ENCODE data around the gene TLN1.

The TLN1 gene

GRCh38 chr9:35681341-35682002 lies 50.5 kb downstream of the TLN1 start:
- DNase-seq = no peak

- no peak for DNase-seq
Observed at GRCh38 chr9:35680331-35681105, 51.5 kb downstream of the TLN1 start.

GRCh38 chr9:35679766-35680330 lies 52.1 kb downstream of the TLN1 start:
- DNase-seq = no peak

DNA sequence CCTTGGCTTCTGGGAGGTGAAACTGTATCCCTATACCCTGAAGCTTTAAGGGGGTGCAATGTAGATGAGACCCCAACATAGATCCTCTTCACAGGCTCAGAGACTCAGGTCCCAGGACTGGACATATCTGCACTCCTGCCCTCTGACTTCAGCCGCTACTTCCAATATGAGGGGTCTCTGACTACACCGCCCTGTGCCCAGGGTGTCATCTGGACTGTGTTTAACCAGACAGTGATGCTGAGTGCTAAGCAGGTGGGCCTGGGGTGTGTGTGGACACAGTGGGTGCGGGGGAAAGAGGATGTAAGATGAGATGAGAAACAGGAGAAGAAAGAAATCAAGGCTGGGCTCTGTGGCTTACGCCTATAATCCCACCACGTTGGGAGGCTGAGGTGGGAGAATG lies 52.9 kb downstream of the TLN1 start:
- DNase-seq = no peak

DNA sequence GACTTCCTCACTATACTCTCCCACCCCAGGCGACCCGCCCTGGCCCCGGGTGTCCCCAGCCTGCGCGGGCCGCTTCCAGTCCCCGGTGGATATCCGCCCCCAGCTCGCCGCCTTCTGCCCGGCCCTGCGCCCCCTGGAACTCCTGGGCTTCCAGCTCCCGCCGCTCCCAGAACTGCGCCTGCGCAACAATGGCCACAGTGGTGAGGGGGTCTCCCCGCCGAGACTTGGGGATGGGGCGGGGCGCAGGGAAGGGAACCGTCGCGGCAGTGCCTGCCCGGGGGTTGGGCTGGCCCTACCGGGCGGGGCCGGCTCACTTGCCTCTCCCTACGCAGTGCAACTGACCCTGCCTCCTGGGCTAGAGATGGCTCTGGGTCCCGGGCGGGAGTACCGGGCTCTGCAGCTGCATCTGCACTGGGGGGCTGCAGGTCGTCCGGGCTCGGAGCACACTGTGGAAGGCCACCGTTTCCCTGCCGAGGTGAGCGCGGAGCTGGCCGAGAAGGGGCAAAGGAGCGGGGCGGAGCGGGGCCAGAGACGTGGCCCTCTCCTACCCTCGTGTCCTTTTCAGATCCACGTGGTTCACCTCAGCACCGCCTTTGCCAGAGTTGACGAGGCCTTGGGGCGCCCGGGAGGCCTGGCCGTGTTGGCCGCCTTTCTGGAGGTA lies 56.1 kb downstream of the TLN1 start:
- peak; percentile 93 for DNase-seq

DNA sequence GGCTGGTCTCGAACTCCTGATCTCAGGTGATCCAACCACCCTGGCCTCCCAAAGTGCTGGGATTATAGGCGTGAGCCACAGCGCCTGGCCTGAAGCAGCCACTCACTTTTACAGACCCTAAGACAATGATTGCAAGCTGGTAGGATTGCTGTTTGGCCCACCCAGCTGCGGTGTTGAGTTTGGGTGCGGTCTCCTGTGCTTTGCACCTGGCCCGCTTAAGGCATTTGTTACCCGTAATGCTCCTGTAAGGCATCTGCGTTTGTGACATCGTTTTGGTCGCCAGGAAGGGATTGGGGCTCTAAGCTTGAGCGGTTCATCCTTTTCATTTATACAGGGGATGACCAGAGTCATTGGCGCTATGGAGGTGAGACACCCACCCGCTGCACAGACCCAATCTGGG lies 56.8 kb downstream of the TLN1 start:
- DNase-seq = peak; percentile 48

DNA sequence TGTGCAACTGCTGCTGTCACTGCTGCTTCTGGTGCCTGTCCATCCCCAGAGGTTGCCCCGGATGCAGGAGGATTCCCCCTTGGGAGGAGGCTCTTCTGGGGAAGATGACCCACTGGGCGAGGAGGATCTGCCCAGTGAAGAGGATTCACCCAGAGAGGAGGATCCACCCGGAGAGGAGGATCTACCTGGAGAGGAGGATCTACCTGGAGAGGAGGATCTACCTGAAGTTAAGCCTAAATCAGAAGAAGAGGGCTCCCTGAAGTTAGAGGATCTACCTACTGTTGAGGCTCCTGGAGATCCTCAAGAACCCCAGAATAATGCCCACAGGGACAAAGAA lies 58.0 kb downstream of the TLN1 start:
- no peak for DNase-seq

- no peak for DNase-seq
Observed at GRCh38 chr9:35673132-35674024, 58.6 kb downstream of the TLN1 start, which contains the start of gene CA9. Gene CA9, plus strand, starts transcription at chr9:35673928. Its CDS starts 32 bp downstream, at chr9:35673960.

DNA sequence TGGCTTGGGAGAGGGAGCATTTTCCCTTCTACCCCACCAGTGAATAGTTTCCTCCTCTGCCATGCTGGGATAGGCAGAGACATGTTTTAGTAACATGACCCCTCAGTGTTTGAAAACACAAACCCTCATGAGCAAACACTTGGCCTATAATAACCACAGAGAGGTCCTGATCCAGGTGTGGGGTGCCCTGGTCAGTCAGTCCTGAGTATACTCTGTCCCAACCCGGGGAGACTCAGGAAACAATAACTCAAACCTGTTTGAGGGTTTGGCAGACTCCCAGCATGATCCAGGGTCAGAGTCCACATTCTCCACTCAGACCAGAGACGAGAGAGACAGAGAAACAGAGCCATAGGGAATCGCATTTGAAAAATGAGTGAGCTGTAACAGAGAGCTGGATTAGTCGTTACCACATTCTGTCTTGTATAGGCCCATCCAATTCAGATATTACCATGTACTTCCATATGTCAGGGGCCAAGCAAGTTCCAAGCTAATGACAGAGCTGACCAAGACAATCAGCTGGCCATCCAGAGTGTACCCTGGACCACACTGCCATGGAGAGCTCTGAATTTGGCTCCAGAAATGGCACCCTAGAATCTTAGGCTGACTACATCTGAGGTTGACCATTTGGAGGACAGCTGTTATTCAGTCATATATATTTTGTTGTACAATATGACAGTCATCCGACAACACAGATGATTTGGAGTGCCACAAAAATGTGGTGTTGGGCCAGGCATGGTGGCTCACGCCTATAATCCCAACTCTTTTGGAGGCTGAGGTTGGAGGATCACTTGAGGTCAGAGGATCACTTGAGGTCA lies 62.5 kb downstream of the TLN1 start:
- no peak for DNase-seq

GRCh38 chr9:35667939-35668338 lies 64.1 kb downstream of the TLN1 start:
- DNase-seq = no peak

GRCh38 chr9:35666549-35666948 lies 65.4 kb downstream of the TLN1 start:
- no peak for DNase-seq

DNA sequence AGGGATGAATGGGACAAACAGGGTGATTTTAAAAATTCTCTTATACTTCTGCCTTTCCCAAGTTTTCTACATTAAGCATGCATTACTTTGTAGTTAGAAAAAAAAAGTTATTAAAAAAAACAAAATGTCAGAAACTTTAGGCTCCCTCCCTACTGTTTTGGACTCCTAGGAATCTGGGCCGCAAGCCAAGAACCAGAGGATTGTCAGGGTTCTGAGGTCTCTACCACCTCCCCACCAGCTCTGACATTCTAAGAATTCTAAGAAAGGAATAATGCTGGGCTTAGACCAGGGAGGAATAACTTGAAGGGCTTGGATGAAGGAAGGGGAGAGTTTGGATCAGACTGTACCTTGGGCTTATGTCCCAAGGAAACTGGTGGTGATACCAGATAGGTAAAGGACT lies 66.0 kb downstream of the TLN1 start:
- peak; percentile 38 for DNase-seq

- no peak for DNase-seq
Observed at GRCh38 chr9:35665471-35665818, 66.5 kb downstream of the TLN1 start.

DNA sequence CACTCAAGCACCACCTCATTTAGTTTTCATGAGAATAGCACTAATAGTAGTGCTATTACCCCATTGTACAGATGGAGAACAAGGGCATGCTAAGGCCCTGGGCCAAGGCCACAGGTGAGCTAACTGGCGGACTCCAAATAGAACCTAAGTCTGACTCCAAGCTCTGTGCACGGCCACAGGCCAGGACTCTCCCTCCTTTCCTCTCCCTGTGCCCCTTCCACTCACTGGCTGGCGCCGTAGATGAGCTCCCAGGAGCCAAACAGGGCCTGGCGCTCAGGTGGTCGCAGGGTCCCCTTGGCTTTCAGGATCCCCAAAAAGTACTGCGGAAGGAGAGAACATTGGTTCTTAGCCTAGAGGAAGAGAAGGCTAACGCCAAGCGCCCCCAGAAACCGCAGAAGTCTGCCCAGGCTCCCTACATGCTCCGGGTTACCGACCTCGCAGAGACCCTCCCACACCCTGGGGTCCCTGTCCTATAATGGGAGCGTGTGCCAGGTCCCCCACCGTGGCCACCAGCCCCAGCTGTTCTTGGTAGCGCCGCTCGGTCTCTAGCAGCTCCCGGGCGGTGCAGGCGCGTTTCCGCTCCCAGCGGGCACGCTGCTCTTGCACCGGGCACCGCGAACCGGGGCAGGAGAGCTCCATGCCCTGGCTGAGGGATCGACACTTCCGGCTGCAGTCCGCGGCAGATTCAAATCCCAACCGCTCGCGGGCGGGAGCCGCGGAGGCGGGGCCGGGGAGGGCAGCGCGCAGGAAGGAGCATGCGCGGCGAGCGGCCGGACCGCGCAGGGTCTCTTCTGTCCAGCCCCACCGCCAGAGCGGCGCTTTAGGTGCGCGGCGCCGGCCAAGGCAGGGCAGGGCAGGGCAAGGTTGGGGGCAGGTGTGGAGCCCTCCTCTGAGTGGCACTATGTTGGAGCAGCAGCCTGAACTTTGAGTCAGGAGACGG lies 67.2 kb downstream of the TLN1 start, which contains the start of gene ARHGEF39:
TSS of gene ARHGEF39 (minus strand) at position 665 of the 940 bp plus-strand sequence. CDS start at position 639, 26 bp downstream.
- DNase-seq = peak; percentile 90

GRCh38 chr9:35662437-35662836 lies 69.6 kb downstream of the TLN1 start:
- no peak for DNase-seq

- no peak for DNase-seq
Observed at GRCh38 chr9:35661756-35662350, 70.1 kb downstream of the TLN1 start.

DNA sequence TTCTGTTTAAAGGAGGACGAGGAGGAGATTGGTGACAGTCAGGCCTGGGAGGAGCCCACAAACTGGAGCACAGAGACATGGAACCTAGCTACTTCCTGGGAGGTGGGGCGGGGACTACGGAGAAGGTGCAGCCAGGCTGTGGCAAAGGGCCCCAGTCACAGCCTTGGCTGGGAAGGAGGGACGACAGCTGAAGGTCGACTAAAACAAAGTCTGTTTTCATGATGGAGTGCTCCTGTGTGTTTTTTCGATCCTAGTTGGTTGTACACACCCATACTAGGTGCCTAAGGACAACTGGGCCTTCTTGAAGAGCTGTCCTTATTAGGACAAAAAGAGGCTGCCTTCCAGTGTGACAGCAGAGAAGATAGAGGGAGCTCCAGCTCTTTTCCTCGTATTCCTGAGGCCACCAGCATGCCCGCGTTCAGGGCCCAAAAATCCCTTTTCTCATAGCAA lies 71.0 kb downstream of the TLN1 start:
- DNase-seq = peak; percentile 22

DNA sequence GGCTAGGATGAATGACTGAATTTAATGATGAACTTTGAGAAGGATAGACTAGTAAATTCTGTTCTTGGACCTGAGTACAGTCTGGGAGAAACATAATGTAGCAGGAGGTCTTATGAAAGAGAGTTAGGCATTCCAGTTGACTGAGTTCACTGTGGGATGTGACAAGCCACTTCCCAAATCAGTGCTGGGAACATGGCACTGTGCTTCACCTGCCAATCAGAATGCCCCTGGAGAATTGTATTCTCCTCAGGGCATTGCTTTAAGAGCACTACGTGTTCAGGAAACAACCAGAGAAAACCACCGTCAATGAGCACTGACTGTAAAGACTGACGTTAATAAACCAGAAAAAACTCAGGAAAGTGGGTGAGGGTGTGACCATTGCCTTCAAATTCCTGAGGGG lies 72.7 kb downstream of the TLN1 start:
- peak; percentile 62 for DNase-seq

DNA sequence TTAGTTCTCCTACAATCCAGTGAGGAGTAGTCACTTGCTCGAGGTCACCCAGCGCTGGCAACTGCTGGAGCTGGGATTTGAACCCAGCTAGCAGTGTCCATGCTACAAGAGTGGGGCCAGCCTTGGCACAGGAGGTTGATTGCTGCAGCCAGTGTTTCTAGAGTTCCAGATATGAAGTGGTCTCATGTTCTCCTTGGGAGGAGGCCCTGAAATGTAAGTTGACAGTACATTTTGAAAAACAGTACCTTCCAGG lies 73.1 kb downstream of the TLN1 start:
- no peak for DNase-seq

Data from eye (tissue), 1 donor.